Measurements from ENCODE around the gene CST3.

Gene CST3

DNA sequence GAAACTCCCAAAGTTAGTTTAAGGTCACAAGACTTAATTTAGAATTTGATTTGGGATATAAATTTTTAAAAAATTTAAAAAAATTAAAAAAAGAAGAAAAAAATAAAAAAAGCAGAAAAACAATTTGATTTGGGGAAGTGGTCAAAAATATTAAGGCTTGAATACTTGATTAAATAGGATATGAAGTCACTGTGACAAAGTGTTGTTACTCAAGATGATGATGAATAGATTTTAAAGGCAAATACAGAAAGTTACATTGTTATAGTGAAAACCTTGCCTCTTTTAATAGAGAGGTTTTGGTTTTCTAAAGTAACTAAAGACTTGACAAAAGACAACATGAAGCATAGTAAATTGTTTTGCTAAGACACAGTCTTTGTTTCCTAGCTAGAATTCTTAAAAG is 39.3 kb downstream of the CST3 start:
- no peak for DNase-seq

- DNase-seq: no peak
Observed at GRCh38 chr20:23596579-23597250, 41.0 kb downstream of the CST3 start.

DNA sequence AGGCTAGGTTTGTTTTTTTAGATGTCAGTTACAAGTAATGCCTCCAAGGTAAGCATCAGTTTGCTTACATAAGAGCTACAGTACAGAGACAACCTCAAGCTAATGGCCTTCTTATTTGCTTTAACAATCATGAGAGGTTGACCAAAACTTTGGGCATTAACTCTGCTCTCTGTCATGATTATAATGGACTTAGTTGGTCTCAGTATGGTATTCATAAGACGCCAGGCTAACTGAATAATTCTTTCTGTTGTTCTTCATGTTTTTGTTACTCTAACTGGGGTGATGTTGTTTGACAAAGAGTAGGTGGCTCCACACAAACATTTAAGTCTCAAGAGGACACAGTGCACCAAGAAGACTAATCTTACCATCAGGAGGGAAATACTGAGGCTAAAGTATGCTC is 41.8 kb downstream of the CST3 start:
- no peak for DNase-seq

DNA sequence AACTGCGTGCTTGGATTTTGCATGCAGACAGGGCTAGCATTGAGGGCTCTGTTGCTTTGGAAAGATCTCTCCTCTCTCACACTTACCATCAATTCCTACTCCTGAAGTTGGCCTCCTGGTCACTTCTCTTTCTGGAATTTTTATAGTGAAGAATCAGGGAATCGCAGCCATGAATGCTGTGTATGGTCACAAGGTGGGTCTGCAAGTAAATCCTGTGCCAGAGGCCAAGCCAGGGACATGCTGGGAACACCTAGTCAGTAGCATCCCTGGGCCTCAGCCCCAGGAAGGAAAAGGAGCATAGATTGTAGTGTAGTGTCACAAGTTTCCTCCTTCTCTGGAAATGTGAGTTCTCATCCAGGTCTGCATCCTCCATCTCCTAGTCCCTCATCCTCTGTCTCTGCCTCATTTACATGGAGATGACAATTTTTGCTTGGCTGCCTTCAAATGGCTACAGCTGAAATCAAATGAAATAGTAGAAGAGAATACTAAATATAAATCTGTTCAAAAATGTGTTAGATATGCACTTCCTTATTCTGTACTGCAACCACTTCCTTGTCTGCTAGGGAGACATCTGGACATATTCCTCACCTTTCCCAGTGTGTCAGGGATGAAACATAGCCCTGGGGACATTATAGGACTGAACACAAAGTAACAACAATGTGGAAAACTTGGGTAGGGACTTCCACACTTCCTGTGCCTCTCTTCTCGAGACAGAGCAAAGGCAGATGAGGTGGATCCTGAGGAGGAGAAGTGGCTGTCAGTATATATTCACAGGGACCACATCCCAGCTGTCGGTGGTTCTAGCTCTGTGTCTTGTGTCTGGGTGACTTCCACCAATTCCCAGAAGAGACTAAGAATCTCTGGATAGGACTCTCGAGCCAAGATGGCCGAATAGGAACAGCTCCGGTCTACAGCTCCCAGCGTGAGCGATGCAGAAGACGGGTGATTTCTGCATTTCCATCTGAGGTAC is 49.0 kb downstream of the CST3 start:
- no peak for DNase-seq

DNA sequence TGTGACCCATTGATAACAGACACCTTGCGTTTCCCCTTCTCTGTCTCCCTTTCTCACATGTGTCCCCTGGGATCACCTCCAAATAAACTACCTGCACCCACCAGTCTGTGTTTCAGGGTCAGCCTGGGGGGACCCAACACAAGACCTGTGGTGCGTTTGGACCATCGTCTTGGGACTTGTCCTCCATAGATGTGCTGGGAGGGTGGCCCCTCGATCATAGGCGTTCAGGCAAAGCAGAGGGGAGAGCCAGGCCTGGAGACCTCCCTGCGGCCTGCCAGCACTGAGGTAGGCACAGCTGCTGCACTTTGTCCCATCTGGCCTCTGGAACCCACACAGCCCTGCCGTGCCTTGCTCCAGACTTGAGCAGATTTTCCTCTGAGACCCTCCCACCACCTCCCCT is 50.1 kb downstream of the CST3 start:
- no peak for DNase-seq

DNA sequence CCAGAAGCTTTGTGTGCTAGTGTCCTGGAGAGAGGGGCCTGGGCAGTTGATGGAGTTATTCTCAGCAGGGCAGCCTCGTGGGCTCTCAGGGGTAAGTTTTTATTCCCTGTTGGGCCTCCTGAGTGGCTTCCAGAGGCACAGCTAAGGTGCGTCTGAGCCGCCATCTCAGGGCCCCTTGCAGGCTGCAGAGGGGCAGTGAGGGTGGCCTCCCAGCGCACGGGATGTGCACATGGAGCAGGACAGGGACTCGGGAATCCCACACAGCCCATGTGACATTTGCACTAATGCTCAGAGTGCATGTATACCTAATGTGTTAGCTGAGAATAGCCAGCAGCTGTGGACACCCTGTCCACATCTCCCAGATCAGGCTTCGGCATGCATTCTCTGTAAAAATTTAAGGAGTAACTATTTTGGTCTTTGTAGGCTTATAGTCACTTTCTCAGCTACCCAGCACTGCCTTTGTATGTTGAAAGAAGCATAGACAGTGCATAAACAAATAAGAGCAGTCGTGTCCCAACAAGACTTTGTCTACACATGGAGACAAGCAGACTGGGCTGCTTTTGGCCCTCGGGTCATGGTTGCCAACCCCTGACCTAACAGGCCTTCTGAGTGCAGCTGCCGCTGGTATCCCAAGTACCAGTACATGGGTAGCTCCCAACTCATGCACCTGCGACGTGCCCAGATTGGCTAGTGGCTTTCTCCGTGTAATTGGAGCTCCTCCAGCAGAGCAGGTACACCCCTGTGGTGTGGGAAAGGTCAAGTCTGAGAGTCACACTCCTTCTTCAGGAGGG is 50.8 kb downstream of the CST3 start:
- DNase-seq: no peak

GRCh38 chr20:23585808-23586734 is 51.7 kb downstream of the CST3 start:
- no peak for DNase-seq

- DNase-seq: no peak
Observed at GRCh38 chr20:23585449-23585807, 52.3 kb downstream of the CST3 start.

- no peak for DNase-seq
Observed at GRCh38 chr20:23584434-23585199, 53.1 kb downstream of the CST3 start.
